Stimulated activated CD4-positive, alpha-beta T cell treated with anti-CD3 and anti-CD28 coated beads, Interleukin-1b, Interleukin-23, amount 100 ng/mL, for 1 hour (primary cell): ENCODE data around the gene ODAD4.

Source experiments
- DNase-seq, 2 donors: peaks; one replicate each; pipeline ENCODE4 v3.0.0-alpha.2; 2020; ENCODE audit warnings: low read depth in 2 of 2

Gene ODAD4

GRCh38 chr17:41970901-41971331 is 40.5 kb downstream of the ODAD4 start:
- no peak for DNase-seq

GRCh38 chr17:41971721-41972523 is 41.5 kb downstream of the ODAD4 start:
- no peak for DNase-seq

GRCh38 chr17:41972571-41973407 is 42.4 kb downstream of the ODAD4 start:
- DNase-seq, result no peak

GRCh38 chr17:41973408-41973811 is 43.0 kb downstream of the ODAD4 start:
- no peak for DNase-seq

DNA sequence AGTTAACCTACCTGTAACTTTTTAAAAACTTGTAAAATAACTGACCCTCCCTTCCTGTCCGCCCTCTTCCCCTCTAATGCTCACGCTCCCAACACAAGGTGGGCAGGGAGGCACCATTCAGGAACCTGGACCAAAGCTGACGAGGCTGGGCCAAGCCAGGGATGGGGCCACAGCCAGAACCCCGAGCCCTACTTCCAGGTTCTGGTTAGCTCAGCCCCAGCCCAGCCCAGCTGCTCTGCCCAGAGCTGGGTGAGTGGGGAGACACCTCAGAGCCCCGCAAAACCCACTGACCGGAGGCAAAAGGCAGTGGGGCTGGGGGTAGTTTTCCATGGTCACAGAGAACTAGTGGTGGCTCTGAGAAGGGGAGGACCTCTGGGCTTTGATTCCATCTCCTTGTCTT is 43.6 kb downstream of the ODAD4 start:
- DNase-seq, result no peak

GRCh38 chr17:41974658-41975057 is 44.2 kb downstream of the ODAD4 start:
- no peak for DNase-seq

DNA sequence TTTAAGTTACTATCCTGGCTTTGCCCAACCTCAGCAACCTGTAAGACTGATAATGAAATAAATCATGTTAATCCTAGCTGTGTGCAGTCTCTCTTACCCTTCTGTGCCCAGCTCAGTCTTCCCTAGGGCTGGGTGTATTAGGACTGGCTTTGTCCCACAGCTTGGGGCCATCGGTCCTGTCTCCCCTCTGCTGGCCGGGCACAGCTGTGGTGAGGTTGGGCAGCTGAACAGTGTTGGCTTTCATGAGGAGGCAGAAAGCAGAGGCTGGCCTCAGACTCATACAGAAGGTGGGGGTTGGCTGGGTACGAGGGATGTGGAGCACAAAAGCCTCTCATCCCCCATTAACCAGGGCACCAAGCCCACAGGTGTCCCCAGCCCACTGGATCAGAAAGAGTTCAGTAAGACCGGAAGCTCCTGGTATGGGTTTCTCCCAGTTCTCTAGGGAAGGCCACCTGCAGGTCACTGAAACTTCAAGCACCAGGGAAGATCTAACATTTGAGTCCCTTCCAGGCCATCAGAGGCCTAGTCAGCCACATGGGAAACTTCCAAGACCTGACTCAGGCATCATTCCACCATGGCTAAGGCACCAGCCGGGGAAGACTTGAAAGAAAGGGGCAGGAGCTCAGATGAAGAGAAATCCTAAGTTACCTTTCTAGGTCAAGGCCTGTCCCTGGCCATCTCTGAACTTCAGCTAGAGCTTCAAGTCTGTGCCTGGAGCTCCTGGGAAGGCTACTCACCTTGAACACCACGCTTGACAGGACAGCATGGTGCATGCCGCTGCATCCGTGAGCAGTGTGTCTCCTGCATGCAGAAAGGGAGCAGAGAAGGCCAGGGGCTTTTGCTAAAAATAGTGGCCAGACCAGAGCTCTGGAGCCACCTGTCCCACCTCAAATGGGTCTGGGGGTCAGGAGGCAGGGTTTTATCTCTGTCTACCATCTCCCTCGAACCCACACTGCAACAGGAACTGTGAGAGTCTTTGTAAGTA is 45.0 kb downstream of the ODAD4 start:
- no peak for DNase-seq

- DNase-seq, result no peak
Measured at GRCh38 chr17:41976142-41976768, 45.8 kb downstream of the ODAD4 start.

GRCh38 chr17:41977991-41978390 is 47.6 kb downstream of the ODAD4 start:
- DNase-seq, result no peak

DNA sequence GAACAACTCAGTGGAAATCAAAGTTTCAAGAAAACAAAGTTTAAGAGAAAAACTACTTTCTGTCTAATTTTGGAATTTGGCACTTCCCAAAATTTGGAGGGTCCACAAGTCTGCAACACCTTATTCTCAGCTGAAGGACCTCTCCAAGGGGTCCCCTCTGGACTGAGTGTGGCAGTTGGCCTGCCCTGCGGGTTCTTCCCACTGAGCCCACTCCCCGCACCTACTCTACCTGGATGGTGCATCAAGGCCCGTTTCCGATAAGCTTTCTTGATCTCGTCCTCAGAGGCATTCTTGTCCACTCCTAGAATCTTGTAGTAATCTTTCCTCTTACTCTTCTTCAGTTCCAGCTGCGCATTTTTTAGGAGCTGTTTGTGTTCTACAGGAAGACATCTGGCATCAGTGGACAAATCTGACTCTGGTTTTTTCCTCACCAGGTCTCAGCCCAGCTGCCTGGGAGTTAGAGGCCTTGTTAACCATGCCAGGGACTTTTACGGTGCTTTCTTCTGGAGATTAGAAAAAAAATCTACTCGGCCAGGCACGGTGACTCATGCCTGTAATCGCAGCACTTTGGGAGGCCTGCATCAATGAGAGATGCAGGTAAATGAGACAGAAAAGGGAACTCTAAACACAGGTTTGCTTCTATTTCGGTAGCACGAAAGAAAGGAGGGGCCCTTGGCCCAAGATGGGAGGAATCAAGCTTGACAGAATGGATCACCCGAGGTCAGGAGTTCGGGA is 51.8 kb downstream of the ODAD4 start:
- no peak for DNase-seq

DNA sequence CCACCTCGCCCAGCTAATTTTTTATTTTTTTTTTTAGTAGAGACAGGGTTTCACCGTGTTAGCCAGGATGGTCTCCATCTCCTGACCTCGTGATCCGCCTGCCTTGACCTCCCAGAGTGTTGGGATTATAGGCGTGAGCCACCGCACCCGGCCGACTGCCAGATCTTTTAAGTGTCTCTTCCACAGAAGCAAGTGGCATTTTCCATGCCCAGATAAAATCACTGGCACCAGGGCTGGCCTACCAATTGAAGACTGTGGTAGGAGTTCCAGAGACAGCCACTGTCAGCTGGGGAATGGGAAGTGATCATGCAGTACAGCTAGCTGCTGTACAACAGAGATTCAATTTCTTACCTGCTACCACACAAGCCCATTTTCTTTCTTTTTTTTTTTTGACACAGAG is 54.0 kb downstream of the ODAD4 start:
- no peak for DNase-seq

DNA sequence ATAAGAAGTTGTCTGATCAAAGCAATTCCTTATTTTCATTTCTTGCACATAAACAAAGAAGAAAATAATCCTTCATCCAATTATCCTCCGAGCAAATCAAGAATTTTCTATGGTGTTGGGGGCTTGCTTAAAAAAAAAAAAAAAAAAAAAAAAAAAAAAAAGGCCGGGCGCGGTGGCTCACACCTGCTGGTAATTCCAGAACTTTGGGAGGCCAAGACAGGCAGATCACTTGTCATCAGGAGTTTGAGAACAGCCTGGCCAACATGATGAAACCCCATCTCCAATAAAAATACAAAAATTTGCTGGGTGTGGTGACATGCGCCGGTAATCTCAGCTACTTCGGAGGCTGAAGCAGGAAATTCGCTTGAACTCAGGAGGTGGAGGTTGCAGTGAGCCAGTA is 55.5 kb downstream of the ODAD4 start:
- DNase-seq, result no peak

DNA sequence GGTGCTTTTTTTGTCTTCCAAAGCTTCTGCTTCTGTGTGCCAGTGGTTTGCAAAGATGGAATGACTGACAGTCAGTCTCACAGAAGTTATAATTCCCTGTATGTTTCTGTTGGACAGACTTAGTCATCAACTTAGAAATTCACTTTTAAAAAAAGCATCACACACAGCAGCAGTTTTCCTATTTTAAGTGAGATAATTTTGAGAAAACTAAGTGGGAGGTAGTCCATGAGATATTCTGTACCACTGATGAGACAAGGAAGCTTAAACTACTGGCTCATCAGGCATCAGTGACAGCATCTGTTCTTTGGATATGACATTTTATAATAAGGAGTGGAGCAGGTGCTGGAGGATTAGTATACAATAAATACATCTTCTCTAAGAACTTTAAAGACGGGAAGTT is 56.2 kb downstream of the ODAD4 start:
- DNase-seq, result no peak

DNA sequence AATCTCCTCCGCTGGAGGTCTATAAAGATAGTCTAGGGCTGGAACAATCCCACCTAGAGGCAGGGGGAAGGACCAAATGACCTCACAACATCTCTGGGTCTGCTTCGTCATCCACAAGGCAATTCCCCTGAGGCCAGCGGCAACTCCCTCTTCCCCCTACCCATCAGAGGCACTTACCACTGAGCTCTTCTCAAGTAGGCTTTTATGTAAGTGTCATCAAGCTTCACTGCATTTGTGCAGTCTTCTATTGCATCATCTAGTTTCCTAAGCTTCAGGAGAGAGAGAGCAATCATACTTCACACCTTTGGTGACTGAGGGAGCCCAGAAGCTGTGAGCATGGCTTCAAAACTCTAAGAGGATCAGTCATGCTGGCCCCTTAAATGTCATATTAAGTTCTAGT is 57.2 kb downstream of the ODAD4 start:
- DNase-seq, result no peak

DNA sequence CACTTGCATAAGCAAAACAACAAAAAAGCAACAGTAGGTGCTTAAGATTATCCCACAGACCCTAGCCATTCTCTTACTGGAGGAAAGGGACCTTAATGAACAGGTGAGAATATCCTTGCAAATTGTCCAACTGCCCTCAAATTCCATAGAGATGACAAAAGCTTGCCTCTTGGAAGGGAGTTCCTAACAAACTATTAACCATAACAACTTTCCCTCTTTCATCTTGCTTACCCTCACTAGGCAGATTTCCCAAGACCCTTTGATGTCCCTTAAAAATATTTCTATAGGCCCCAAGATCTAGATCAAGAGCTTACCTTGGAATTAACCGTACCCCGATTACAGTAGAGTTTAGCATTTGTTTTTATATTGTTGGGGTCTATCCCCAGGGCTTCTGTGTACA is 58.0 kb downstream of the ODAD4 start:
- DNase-seq, result no peak

- DNase-seq, result no peak
Measured at GRCh38 chr17:41989702-41990419, 59.4 kb downstream of the ODAD4 start.

GRCh38 chr17:41992576-41992975 is 62.2 kb downstream of the ODAD4 start:
- DNase-seq, result no peak

GRCh38 chr17:41996855-41997164 is 66.4 kb downstream of the ODAD4 start:
- no peak for DNase-seq

DNA sequence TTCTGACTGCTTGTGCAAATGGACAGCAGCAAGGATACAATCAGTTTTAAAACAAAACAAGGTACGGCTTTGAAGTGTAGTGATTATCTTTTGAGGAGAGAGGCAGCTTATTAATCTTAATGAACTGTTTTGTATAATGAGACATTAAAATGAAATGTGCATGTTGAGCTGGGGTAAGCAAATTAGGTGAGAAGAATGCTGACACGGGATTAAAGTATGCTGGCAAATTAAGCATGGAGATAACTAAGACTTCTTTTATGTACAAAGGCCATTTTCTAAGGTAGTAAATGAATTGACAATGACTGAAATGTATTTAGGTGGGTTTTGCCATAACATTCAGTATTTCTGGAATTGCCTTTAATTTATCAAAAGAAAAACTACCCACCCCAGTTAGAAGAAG is 68.1 kb downstream of the ODAD4 start:
- DNase-seq, result no peak
